ENCODE data around the gene IL37.

Gene IL37

DNA sequence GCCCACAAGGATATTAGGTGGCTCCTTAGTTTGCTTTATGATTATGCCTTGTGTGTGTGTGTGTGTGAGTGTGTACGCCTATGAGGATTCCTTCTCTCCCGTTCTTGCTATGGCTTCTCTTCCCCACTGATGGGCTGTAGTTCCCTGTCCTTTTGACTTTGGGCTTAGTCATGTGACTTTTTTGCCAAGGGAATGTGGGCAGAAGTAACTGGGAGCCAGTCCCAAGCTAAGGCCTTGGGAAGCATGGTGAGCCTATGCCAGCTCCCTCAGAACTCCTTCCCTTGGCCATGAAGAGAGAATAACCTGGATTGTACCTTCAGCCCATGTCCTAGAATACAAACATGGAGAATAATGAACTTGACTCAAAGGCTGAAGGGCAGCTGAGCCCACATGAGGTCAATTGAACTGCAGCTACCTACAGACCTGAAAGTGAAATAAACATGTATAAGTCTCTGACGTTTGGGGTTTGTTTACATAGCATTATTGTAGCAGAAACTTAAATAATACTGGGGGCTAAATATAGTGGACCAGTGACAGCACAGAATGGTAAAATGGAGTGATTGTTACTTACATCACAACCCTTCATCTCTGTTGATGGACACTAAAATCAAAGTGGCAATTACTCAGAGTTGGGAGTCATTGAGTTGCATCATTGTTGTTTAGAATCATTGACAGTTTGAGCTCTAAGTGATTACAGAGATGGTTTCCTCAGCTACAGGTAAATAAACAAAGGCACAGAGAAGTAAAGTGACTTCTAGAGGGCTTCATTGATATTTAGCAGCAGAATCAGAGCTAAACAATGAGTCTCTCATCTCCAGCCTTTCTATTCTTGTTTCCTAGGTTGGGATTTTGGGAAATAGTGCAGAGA lies 51.6 kb downstream of the IL37 start:
- no peak for DNase-seq

DNA sequence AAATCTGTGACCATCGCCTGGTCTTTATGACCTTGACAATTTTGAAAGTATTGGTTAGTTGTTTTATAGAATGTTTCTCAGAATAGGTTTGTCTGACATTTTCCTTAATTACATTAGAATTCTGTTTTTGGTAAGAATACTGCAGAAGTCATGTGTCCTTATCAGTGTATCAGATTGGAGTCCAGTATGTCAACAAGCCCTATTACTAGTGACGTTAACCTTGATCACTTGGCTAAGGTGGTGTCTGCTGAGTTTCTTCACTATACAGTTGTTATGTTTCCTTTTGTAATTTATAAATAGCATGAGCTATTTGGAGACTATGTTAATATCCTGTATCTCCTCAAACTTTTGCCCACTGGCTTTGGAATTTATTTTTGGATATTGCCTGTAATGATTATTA lies 56.1 kb downstream of the IL37 start:
- DNase-seq: no peak

Data from NCI-H1436 treated with DMSO at 0.1 percent for 48 hours (cell line).